Left lobe of liver (tissue), 2 donors: Measurements from ENCODE around the gene SLC9A9. TPM values are rescaled to one million over a fixed set of nuclear protein-coding genes. Genes with fewer than 3 reads are reported as not detected.
"Not testable (repeated sequence)": the region's sequence is repeated elsewhere in the genome, so short reads cannot be mapped to it uniquely, and the experiment has no call there.

ENCODE experiments used
- ATAC-seq: fragments of 200-7000 bp; cut with Tn5 transposase; one replicate; pipeline ENCODE4 v1.9.1; 2020; ENCODE audit warnings: mild to moderate bottlenecking, moderate library complexity
- DNase-seq: peaks from one replicate; pipeline ENCODE4 v3.0.0-alpha.2; 2020; ENCODE audit warnings: low spot score
- total RNA-seq: library from RNA; stranded (reverse); gene quantifications from one replicate; pipeline ENCODE4 v1.2.1, GENCODE V29; 2021
- donor health status: DM: no; HTN: no; CAD: no; lungs with moderate emphysema.
- donor health status: DM: no; HTN: yes; CAD: no.

Gene SLC9A9
- total RNA-seq, 1 donor from 2014 or later, result 2.5 TPM

DNA sequence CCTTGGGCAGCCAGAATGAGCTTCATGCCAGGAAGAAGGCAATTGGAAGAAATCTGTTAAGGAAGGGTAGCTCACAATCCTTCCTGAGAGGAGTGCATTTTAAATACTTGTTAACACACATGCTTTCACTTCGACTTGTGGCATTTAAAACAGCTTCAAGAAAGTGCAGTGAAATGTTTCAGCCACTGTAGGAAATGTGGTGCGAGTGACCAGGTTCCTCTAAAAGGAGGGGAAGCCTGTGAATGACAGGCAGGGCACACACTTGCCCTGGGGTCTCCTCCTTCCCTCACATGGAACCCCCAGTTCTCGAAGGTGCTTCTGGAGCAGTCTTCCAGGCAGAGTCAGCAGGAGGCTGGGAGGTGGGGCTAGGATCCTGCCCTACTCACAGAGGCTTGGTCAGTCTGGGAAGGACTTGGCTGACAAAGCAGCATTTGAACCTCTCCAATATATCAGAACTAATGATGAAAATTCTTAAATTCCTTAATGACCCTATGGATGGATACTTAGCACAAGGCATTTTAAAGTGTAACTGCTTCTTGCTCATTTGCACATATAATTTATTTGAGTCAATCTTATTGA, 370.1 kb downstream of the SLC9A9 start:
- DNase-seq (no peak), ATAC-seq (no peak)

- ATAC-seq (no peak), DNase-seq (no peak)
Observed at GRCh38 chr3:143476965-143477640, 371.2 kb downstream of the SLC9A9 start.

DNA sequence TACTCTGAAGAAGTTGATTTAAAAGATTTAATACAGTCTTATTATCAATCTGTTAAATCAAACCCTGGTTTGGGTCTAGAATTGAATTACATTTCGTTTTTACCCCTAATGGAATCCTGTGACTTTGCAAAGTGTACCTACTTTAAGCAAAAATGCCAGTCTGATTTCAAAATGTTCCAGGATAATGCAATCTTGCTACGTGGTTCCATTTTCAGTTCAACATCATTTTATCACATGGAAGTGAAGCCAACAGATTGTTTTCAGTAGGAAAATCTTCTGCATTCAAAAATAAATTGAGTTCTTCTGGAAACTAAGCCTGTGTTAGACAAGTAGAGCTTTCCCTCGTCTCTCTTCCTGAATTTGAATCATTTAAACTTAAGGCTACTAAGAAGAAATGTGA, 372.3 kb downstream of the SLC9A9 start:
- no peak for ATAC-seq
- DNase-seq, result no peak

DNA sequence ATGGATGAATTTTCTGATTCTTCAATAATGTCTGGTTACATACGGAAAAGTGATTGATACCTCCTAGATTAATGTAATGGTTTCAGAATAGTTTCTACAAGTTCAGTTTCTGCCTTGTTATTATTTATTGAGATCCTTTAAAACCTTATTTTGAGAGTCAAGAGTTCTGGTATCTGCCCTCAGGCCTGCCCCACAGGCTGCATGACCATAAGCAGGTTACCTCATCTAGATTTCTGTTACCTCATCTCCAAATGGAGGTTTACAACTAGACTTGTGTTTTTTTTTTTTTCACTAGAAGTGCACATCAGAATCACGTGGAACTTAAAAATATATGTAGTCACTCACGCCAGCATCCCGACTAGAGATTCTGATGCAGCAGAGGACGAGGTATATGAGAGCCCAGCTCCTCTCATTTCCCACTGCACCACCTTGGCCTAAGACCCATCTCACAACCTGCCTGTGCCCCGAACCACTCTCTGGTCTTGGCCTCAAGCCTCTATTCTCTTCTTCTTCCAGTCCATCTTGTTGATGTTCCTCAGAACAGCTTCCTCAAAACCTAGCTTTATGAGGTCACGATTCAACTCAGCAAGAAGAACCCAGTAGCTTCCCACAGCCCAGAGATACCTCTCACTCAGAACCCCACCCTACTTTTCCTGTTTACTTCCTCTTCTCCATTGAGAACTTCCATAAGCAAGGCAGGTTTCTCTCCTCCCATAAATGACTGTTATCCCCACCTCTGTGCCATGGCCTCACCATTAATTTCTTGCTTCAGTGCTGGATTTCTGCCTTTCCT, 375.3 kb downstream of the SLC9A9 start:
- DNase-seq, result no peak
- peak; percentile 26 for ATAC-seq

DNA sequence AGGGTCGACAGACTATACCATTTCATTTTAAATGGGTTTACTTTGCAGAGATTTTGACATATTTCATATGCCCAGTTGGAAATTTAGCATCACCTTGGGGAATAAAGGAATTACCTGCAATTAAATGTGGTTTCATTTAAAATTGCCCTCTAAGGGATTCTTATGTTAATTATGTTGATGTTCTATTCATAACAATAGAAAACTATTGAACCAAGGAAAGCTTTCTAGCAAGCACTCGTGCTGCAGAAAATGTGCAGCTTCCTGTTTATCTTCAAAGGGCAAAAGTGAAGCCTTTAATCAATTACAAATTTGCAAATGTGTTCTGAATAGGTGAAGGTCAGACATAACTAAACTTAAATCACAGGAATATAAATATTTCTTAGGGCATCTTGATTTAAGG, 376.6 kb downstream of the SLC9A9 start:
- DNase-seq (no peak), ATAC-seq (no peak)

GRCh38 chr3:143469159-143469558, 379.1 kb downstream of the SLC9A9 start:
- no peak for ATAC-seq
- no peak for DNase-seq

GRCh38 chr3:143465666-143466065, 382.6 kb downstream of the SLC9A9 start:
- DNase-seq (no peak), ATAC-seq (no peak)

- no peak for ATAC-seq
- no peak for DNase-seq
Observed at GRCh38 chr3:143464850-143465249, 383.4 kb downstream of the SLC9A9 start.

GRCh38 chr3:143455480-143455879, 392.8 kb downstream of the SLC9A9 start:
- ATAC-seq (no peak), DNase-seq (no peak)

- no peak for DNase-seq
- ATAC-seq, result peak; percentile 16
Observed at GRCh38 chr3:143450632-143451031, 397.6 kb downstream of the SLC9A9 start.

DNA sequence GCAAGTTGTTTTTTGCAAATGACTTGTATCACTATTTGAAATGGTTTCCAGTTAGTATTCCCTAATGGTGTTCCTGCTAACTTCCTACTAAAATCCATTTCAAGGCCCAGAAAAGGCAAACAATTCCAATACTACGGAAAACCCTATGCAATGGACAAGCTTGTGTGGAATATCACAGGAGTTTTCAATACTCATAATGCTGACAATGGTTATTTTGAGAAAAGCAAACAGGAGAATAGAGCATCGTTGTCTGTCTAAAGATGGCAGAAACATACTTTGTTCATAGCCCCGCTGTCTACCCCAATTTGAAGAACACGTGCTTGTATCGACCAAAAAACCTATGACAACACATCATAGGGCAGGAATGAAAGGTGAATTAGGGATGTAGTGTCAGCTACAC, 400.8 kb downstream of the SLC9A9 start:
- ATAC-seq, result no peak
- no peak for DNase-seq

- no peak for ATAC-seq
Observed at GRCh38 chr3:143445118-143445517, 403.1 kb downstream of the SLC9A9 start.

GRCh38 chr3:143443851-143444331, 404.4 kb downstream of the SLC9A9 start:
- peak; percentile 68 for ATAC-seq
- no peak for DNase-seq

More at GRCh38 chr3:143445118-143445517, 403.1 kb downstream of the SLC9A9 start:
- DNase-seq, result no peak

GRCh38 chr3:143442814-143443447, 405.3 kb downstream of the SLC9A9 start:
- ATAC-seq, result no peak
- no peak for DNase-seq

DNA sequence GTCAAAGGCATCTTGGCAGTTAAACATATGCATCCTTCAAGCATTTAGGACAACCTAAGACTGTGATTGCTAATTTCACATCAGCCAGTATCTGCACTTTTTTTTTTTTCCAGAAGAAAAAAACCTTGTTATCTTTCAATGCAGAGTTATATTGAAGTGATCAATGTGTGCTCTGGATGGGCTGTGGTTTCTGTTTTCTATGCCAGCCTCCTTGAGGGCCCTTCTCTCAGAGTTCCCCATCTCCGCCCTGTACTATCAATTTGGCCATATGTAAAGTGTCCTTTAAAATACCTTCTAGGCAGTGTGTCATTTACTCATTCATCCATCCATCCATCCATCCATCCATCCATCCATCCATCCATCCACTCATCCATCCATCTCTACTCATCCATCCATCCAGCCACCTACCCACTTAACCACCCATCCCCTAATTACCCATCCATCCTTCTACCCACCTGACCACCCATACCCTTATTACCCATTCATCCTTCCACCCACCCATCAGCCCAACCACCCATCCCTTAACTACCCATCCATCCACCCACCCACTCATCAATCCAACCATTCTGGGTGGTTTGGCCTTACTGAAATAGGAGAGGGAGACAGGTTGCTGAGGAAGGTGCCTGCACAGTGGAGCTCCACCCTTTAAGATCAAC, 406.6 kb downstream of the SLC9A9 start:
- DNase-seq (no peak), ATAC-seq (no peak)

DNA sequence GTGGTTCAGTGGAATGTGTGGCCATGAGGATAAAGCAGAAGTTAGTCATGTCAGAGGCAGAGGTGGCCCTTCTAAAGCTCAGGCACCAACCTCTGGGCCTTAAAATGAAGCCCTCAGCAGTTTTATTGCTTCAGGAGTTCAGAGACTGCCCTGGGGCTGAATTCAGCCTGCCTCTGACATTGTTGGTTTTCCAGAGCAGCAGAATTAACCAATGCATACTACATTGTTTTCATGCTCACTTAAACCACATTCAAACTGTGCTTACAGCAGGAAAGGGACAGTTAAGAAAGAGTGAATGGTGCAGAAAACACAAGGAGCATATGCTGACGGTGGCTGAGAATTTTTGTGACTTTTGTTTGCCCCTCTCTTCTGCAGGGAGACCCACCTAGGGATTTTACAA, 408.5 kb downstream of the SLC9A9 start:
- DNase-seq, result no peak

GRCh38 chr3:143437405-143437804, 410.9 kb downstream of the SLC9A9 start:
- DNase-seq (no peak), ATAC-seq (no peak)

More for the DNA sequence above, 408.5 kb downstream of the SLC9A9 start:
- no peak for ATAC-seq

DNA sequence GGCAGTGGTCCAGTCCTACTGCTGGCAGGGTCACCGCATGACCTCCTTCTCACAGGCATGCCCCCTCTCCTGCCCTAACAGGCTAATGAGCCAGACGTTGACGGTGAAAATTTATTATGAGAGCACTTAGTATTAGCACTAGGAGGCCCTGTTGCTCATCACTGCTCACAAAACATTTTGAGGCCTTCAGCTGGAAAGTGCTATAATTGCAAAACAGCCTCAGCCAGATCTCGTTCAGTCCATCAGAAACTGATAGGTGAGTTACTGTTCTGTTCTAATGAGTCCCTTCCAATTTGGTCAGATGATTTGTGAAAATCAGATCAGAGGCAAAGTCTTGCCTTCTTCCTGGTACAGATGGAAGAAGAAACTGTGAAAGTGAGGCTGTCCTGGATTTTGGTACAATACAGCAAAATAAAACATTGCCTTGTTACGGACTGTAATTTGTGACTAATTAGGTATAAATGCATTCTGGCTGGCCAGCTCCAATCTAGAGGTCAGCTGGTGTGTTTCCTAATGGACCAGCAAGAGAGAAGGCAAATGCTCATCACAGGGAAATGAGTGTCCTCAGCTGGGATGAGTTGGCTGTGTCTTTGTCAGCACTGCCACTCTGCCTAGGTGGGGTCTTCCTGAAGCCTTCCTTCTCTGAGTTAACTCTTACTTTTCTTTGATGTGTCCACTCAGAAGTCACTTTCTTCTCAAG, 411.9 kb downstream of the SLC9A9 start:
- ATAC-seq, result no peak
- no peak for DNase-seq

DNA sequence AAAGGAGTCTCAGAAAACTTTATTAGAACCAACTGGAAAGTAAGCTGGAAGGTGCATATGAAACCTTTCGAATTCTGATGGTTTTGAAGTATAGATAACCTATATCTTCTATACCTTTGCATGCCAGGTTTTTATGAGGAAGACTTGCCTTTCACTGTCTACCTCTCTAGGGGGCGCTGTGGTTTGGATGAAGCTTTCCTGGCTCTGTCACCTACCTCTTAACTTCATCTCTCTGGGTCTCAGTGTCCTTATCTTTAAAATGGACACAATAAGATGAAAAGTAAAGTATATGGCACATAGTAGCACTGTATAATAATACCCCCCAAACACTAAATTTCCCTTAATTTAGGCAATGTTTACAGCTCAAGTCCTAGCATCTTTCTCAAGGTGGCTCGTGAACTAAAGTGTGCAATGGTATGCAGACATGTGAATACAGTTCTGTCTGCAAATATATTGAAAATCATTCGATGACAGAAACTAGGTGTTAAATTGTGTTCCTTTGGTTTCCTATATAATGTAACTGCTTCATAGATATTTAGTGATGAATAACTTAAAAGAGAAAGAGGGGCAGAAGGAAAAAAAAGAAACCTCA, 414.4 kb downstream of the SLC9A9 start:
- DNase-seq, result no peak
- ATAC-seq, result no peak

DNA sequence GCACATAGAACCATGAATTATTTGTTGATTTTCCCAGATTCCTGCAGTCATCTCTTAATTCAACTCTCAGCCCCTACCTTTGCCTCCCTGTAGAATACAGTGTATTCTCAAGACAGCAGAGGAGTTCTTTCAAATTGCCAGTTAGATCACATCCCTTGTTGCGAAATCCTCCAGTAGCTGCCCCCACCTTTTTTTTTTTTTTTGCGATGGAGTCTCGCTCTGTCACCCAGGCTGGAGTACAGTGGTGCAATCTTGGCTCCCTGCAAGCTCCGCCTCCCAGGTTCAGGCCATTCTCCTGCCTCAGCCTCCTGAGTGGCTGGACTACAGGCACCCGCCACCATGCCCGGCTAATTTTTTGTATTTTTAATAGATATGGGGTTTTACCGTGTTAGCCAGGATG, 417.0 kb downstream of the SLC9A9 start:
- not testable (repeated sequence) for DNase-seq, ATAC-seq
